Bronchial epithelial cell (primary cell): ENCODE data around the gene ISM2. TPM values are rescaled to one million over a fixed set of nuclear protein-coding genes. Genes with fewer than 3 reads are reported as not detected.
"Not testable (repeated sequence)": the region's sequence is repeated elsewhere in the genome, so short reads cannot be mapped to it uniquely, and the experiment has no call there.

Source experiments
- DNase-seq: peaks from one replicate; pipeline ENCODE4 v3.0.0-alpha.2; 2010; ENCODE audit warnings: low read depth
- FAIRE-seq: peaks from 2 replicates; lab custom pipeline; 2011; peaks lifted over from hg19 to GRCh38; lab: Jason Lieb, UNC
- H3K27me3 ChIP-seq: 2 replicates; pipeline ENCODE4 v1.5.1; 2011; ENCODE audit warnings: low read length; ENCODE audit not compliant: control insufficient read depth, insufficient read depth
- H3K36me3 ChIP-seq: 2 replicates; pipeline ENCODE4 v1.5.1; 2011; ENCODE audit warnings: low read length; ENCODE audit not compliant: control insufficient read depth, insufficient read depth
- H3K4me3 ChIP-seq: 2 replicates; pipeline ENCODE4 v1.5.1; 2011; ENCODE audit warnings: mild to moderate bottlenecking, low read depth, low read length, control low read depth
- total RNA-seq: library from RNA; depleted of rRNA; stranded (reverse); fragments of >200 nt; gene quantifications from 2 replicates; pipeline ENCODE4 v1.2.1, GENCODE V29; 2014
- TF ChIP-seq, protein P1 (sequence below): IDR thresholded peaks from 2 replicates; pipeline ENCODE4 v1.5.1; 2011; ENCODE audit warnings: mild to moderate bottlenecking, moderate library complexity, low read length, control low read depth, inconsistent platforms; ENCODE audit not compliant: insufficient read depth, severe bottlenecking

The ISM2 gene
- total RNA-seq, result not detected in 2 replicates

DNA sequence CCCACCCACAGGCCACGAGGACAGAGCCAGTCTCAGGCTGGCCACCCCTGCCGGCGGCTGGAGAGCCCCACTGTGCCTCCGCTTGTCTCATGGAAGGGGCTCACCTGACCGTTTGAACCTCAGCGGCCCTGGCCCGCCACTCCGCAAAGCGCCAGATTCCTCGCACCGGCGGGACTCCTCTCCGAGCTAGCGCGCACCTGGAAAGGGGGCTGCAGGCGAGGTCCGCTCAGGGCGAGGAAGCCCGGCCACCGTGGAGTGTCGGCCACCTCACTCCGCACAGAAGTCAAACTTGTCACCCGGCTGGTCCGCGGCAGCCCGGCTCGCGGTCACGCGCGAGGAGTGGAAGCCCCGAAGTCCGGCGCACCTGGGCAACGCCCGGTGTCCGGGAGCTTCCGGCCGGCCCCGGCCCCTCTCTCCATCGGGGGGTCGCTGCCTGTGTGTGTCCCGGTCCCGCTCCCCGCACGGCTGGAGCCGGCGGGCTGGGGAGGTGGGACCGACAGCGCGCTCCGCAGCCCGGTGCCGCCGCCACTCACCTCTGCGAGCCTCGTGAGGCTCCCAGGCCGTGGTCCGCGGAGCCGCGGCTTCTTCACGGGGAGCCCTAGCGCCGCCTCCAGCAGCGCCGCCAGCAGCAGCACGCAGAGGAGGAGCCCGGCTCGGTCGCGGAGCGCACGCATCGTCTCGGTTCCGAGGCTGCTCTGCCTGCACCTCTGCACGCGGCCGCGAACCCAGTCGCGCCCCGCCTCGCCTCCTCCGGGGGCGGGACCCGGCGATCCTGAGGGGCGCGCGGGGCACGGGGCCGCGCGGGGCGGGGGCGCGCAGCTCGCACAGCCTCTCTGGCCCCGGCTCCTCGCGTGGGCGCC, at the start of gene ISM2:
TSS of gene ISM2 (minus strand) at position 697 of the 860 bp plus-strand sequence. CDS start at position 674, 23 bp downstream.
- H3K4me3 ChIP-seq, result peak within 1 kb of the TSS; percentile 41
- DNase-seq, result no peak
- TF ChIP-seq, protein P1, sequence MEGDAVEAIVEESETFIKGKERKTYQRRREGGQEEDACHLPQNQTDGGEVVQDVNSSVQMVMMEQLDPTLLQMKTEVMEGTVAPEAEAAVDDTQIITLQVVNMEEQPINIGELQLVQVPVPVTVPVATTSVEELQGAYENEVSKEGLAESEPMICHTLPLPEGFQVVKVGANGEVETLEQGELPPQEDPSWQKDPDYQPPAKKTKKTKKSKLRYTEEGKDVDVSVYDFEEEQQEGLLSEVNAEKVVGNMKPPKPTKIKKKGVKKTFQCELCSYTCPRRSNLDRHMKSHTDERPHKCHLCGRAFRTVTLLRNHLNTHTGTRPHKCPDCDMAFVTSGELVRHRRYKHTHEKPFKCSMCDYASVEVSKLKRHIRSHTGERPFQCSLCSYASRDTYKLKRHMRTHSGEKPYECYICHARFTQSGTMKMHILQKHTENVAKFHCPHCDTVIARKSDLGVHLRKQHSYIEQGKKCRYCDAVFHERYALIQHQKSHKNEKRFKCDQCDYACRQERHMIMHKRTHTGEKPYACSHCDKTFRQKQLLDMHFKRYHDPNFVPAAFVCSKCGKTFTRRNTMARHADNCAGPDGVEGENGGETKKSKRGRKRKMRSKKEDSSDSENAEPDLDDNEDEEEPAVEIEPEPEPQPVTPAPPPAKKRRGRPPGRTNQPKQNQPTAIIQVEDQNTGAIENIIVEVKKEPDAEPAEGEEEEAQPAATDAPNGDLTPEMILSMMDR, result no peak
- H3K36me3 ChIP-seq, result no peaks in the 10 kb centered on the region
- peaks cover 13% of the 10 kb centered on the region for H3K27me3 ChIP-seq
- FAIRE-seq, result no peak

DNA sequence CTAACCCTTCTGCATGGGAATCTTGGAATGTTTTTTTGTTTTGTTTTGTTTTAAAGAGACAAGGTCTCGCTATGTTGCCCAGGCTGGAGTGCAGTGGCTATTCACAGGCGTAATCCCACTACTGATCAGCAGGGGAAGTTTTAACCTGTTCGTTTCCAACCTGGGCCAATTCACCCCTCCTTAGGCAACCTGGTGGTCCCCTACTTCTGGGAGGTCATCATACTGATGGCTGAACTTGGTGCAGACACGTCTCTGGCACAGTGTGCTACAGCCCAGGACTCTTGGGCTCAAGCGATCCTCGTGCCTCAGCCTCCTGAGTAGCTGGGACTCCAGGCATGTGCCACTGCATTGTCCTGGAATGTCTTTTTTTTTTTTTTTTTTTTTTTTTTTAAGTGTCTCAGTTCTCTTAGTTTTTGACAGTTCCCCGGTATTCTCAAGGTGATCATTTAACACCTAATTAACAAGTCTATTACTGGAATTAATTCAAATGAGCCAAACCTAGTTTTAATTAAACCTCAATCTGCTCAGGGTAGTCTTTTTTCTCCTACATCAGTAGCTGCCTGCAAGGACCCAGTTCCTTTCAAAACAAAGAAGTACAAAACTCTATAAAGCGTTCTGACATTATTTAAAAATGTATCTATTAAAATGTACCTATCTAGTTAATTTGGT, 49.0 kb upstream of the ISM2 start:
- Histone ChIP-seq H3K36me3 (peaks cover 6% of the 10 kb centered on the region), H3K27me3 (no peaks in the 10 kb centered on the region), H3K4me3 (no peak overlapping the region)
- FAIRE-seq (no peak), DNase-seq (no peak)
- TF ChIP-seq, protein P1, result peak; percentile 6

DNA sequence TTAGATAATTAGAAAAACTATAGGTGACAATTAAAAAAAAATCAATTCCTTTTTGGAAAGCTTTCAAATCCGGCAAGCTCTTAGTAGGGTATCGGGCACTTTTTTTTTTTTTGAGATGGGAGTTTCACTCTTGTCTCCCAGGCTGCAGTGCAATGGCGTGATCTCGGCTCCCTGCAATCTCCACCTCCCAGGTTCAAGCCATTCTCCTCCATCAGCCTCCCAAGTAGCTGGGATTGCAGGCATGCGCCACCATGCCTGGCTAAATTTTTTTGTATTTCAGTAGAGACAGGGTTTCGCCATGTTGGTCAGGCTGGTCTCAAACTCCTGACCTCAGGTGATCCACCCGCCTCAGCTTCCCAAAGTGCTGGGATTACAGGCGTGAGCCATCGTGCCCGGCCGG, 46.6 kb upstream of the ISM2 start:
- not testable (repeated sequence) for DNase-seq, H3K4me3 ChIP-seq, FAIRE-seq, H3K36me3 ChIP-seq, H3K27me3 ChIP-seq

DNA sequence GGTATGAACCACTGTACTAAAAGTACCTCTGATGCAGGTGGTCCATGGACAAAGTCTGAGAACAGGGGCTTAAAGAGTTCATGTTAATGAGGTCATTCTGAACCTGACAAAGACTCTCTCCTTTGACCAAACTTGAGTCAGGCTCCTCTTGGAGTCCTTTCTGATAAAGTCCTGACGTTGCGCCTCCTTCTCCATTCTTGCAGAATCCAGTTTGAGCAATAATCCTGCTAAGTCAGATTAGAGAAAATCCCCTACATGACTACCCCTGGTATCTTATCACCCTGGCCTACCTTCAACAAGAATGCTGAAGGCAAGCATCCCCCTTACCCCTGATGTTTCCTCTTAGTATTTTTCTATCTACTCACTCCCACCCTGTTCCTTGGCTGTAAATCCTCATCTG, 46.0 kb upstream of the ISM2 start:
- DNase-seq (no peak), FAIRE-seq (no peak)
- no peaks in the 10 kb centered on the region for H3K27me3 ChIP-seq
- H3K4me3 ChIP-seq, result no peak overlapping the region
- peaks cover 4% of the 10 kb centered on the region for H3K36me3 ChIP-seq
- TF ChIP-seq, protein P1, result no peak

DNA sequence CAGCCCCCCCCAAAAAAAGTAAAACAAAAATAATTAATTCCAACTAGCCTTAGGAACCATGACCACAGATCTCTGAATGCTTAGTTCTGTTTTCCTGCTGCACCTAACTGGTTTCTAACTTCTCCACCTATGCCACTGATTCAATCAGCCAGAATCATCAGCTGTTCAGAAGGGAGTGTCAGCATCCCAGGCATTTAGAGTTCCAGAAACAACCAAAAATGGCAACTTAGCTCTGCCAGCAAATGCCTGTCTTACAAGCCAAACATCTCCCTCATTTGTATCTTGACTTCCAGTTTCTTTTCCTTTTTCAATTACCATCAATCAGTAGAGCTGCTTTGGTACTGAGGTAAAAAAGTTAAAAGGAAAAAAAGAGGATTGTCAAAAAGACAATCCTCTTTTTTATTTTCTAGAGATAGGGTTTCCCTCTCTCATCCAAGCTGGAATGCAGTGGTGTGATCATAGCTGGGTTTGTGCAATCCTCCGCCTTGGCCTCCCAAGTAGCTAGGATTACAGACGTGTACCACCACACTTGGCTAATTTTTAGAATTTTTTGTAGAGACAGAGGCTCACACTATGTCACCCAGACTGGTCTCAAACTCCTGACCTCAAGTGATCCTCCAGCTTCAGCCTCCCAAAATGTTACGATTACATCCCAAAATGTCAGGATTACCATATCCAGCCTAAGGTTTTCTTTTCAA, 45.2 kb upstream of the ISM2 start:
- FAIRE-seq (no peak), DNase-seq (no peak)
- Histone ChIP-seq H3K4me3 (no peak overlapping the region), H3K36me3 (no peaks in the 10 kb centered on the region), H3K27me3 (no peaks in the 10 kb centered on the region)
- TF ChIP-seq, protein P1, result no peak

DNA sequence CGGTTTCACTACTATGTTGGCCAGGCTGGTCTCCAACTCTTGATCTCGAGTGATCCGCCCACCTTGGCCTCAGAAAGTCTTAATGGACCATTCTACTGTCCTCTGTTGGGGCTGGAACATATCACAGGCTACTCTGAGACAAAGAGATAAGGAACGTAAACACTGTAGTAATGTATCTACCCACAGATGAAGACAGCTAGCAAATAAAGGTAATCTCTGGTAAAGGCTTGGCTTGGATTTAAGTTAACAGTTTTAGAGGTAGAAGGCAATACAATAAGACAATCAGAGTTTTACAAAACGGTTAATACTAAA, 44.6 kb upstream of the ISM2 start:
- H3K4me3 ChIP-seq, result no peak overlapping the region
- no peak for DNase-seq
- no peak for FAIRE-seq
- H3K36me3 ChIP-seq, result no peaks in the 10 kb centered on the region
- no peaks in the 10 kb centered on the region for H3K27me3 ChIP-seq
- TF ChIP-seq, protein P1, result no peak
